ENCODE measurements around the gene CHIT1.

CHIT1 gene

DNA sequence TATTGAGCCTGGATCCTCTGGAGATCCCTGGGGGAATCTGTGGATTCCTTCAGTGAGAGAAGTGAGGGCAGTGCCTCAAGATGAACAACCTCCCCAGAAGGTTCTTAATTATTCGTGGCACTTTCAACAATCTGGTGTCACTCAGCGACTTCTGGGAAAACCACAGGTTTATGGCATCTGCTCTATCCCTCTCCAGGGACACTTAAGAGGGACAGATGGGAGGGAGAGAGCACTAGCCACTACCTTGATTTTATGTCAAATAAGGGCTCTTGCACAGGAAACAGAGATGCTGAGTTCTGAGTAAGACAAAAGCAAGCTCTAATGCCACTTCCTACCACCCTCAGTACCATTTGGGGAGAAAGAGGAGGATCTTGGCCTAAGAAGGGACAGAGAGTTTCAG lies 21.7 kb downstream of the CHIT1 start:
- no peak for TF ChIP-seq CTCF (IDR thresholded peaks at IDR 0.05; ENCODE audit: control extremely low read depth, extremely low read depth, low read depth, missing control alignments)
- DNase-seq (ENCODE audit: extremely low spot score) = no peak
- ChIA-PET POLR2A (no interaction called here), CTCF (interaction anchor here (1.6 to 5.8 kb wide), 3 partner anchors 9 to 90 kb away, joined by 4 to 43 read pairs (median 4); no protein-coding TSS in a partner anchor)

DNA sequence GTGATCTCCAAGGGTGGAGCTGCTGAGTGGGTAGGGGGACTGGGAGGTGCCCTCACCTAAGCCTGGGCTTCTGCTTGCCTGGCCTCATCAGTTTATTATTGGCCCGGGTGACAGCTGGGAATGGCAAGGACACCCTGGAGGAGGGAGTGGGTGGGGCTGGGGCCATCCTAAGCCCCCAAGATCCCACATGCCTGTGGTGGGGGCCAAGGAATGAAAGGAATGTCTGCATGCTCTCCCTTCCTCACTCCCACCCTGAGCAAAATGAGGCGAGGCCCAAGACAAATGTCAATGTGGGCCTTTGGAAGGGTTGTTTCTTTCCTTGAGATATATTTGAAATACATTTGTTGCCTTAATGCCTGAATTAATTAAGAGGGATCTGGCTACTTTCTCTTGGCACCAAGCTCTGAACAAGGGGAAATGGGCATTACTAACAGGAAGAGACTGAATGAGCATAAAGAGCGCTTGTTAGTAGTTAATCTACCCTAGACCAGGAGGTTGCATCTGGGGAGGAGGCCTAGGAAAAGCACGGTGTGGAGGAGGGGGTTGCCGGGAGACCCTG lies 23.3 kb downstream of the CHIT1 start:
- no peak for DNase-seq (ENCODE audit: extremely low spot score)
- ChIA-PET CTCF (interaction anchor here (1.6 to 5.8 kb wide), 6 partner anchors 10 to 89 kb away, joined by 4 to 43 read pairs (median 6); no protein-coding TSS in a partner anchor), POLR2A (no interaction called here)
- no peak for TF ChIP-seq CTCF (IDR thresholded peaks at IDR 0.05; ENCODE audit: control extremely low read depth, extremely low read depth, low read depth, missing control alignments)

GRCh38 chr1:203204756-203205155 lies 24.7 kb downstream of the CHIT1 start:
- CTCF ChIA-PET = interaction anchor here (4.2 to 5.8 kb wide), 2 partner anchors 12 to 32 kb away, joined by 14 to 43 read pairs; no protein-coding TSS in a partner anchor
- no peak for TF ChIP-seq CTCF (IDR thresholded peaks at IDR 0.05; ENCODE audit: control extremely low read depth, extremely low read depth, low read depth, missing control alignments)
- POLR2A ChIA-PET = no interaction called here
- no peak for DNase-seq (ENCODE audit: extremely low spot score)

GRCh38 chr1:203202431-203203245 lies 26.8 kb downstream of the CHIT1 start:
- ChIA-PET CTCF (interaction anchor here (0.9 to 5.8 kb wide), 3 partner anchors 14 to 66 kb away, joined by 3 to 43 read pairs (median 14); no protein-coding TSS in a partner anchor), POLR2A (no interaction called here)
- no peak for DNase-seq (ENCODE audit: extremely low spot score)
- TF ChIP-seq CTCF (IDR thresholded peaks at IDR 0.05; ENCODE audit: control extremely low read depth, extremely low read depth, low read depth, missing control alignments) = no peak

- no peak for DNase-seq (ENCODE audit: extremely low spot score)
- TF ChIP-seq CTCF (IDR thresholded peaks at IDR 0.05; ENCODE audit: control extremely low read depth, extremely low read depth, low read depth, missing control alignments) = no peak
- ChIA-PET POLR2A (no interaction called here), CTCF (interaction anchor here (1.8 to 4.1 kb wide), 2 partner anchors 29 to 162 kb away, joined by 8 to 11 read pairs; no protein-coding TSS in a partner anchor)
These were observed 27.8 kb downstream of the CHIT1 start for GRCh38 chr1:203201516-203202205.

DNA sequence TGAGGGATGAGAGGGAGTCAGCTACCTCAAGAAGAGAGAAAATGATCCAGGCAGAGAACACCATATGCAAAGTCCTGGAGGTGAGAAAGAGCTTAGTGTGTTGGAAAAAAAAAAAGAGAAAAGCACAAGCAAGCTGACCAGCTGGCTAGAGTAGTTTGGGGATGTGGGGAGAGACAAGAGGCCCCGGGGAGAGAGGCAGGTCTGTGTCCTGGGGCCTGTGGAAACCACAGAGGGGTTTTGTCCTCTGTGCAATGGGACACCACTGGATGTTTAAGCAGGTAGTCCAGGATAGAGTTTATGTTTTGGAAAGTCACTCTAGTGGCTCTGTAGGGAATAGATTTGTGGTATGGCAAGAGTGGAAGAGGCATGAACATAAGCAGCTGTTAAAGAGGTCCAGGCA lies 28.6 kb downstream of the CHIT1 start:
- ChIA-PET CTCF (interaction anchor here (1.2 to 4.1 kb wide), 5 partner anchors 15 to 161 kb away, joined by 3 to 19 read pairs (median 8); no protein-coding TSS in a partner anchor), POLR2A (no interaction called here)
- TF ChIP-seq CTCF (IDR thresholded peaks at IDR 0.05; ENCODE audit: control extremely low read depth, extremely low read depth, low read depth, missing control alignments) = no peak
- DNase-seq (ENCODE audit: extremely low spot score) = no peak
